Adrenal gland (tissue), 12 donors: ENCODE measurements around the gene SDK2. TPM values are rescaled to one million over a fixed set of nuclear protein-coding genes. Genes with fewer than 3 reads are reported as not detected.

ENCODE experiments used
- DNase-seq, 7 donors: peaks; one replicate each; pipeline ENCODE4 v3.0.0-alpha.2; 2019 to 2020
- H3K27ac ChIP-seq, 5 donors: fragments of 200-600 bp; sonication (generic) in 4 of 5; 1 replicate in 3 of 5; 2 replicates in 2 of 5; pipeline versions ENCODE4 v1.5.1 to v1.8.0; 2016 to 2020; ENCODE audit warnings: mild to moderate bottlenecking in 1 of 5
- H3K27me3 ChIP-seq: fragments of 200-600 bp; 2 replicates; pipeline ENCODE4 v1.8.0; 2021
- H3K36me3 ChIP-seq, 2 donors: fragments of 200-600 bp; replicated peaks in 1 of 2; 1 replicate in 1 of 2; 2 replicates in 1 of 2; pipeline versions ENCODE4 v1.5.1 to v1.8.0; 2018 to 2022
- H3K4me1 ChIP-seq, 2 donors: fragments of 200-600 bp; replicated peaks in 1 of 2; 1 replicate in 1 of 2; 2 replicates in 1 of 2; pipeline versions ENCODE4 v1.5.1 to v1.8.0; 2018 to 2021
- H3K4me3 ChIP-seq, 4 donors: fragments of 200-600 bp; sonication (generic) in 3 of 4; one replicate each; pipeline ENCODE4 v1.5.1; 2016 to 2018
- H3K9me3 ChIP-seq, 3 donors: fragments of 200-600 bp; sonication (generic) in 1 of 3; replicated peaks in 1 of 3; 1 replicate in 2 of 3; 2 replicates in 1 of 3; pipeline versions ENCODE4 v1.5.1 to v1.8.0; 2016 to 2021
- POLR2A ChIP-seq, 2 donors: fragments of 450-650 bp; IDR thresholded peaks; one replicate each; pipeline ENCODE4 v1.6.1; 2017; ENCODE audit warnings: antibody characterized with exemption in 2 of 2, mild to moderate bottlenecking in 2 of 2, moderate library complexity in 1 of 2
- WGBS, 4 donors: extraction: QIAGEN DNeasy Blood & Tissue Kit in 2 of 4; methylation state at CpG; one replicate each; pipeline versions ENCODE4 v1.1.5 to v1.1.7; 2013 to 2017; 5-methylcytosine and 5-hydroxymethylcytosine counted together
- intact Hi-C, 2 donors: fragments of 100-400 bp; cut with DNase I; formaldehyde crosslinking; loops; one replicate each; pipeline versions ENCODE4 v1.14.1 to v1.15.0; 2022 to 2023
- polyA plus RNA-seq, 3 donors: library from polyadenylated mRNA; stranded (reverse); fragments of 200-250 nt in 2 of 3; fragments of 350-450 nt in 1 of 3; fragmentation: Illumina TruSeq in 1 of 3; extraction: RNeasy Lipid Tissue Mini Kit (QIAGEN cat#74804) in 1 of 3; gene quantifications; one replicate each; pipeline ENCODE4 v1.2.3, GENCODE V29; 2013 to 2014
- total RNA-seq, 9 donors: library from RNA; depleted of rRNA in 4 of 9; stranded (reverse); fragments of >200 nt in 4 of 9; fragments of 120-200 nt in 1 of 9; fragmentation: NEBNext Ultra II Directional in 1 of 9; extraction: Animal tissue kit (Norgen Biotek cat#: 25700) in 1 of 9; gene quantifications; one replicate each; pipeline versions ENCODE4 v1.1.0 to v1.2.4, GENCODE V29; 2013 to 2023
- TF ChIP-seq, protein P1 (sequence below), 6 experiments: fragments of 450-650 bp in 4 of 6; fragments of 200-600 bp in 2 of 6; sonication (generic) in 1 of 6; IDR thresholded peaks; 1 replicate in 5 of 6; 2 replicates in 1 of 6; pipeline versions ENCODE4 v1.5.1 to v1.8.0; 2016 to 2021; ENCODE audit warnings: antibody characterized with exemption in 6 of 6, mild to moderate bottlenecking in 2 of 6, moderate library complexity in 1 of 6
- donor health status: healthy with polysubstance abuse.
- donor health status: Bipolar disorder and iron deficiency.
- donor health status: DM: yes; HTN: yes; CAD: no.
- donor health status: DM: no; HTN: no; CAD: no.
- donor health status: DM: no; HTN: no; CAD: no.
- donor health status: DM: yes; HTN: yes; CAD: no.

Gene SDK2
- total and polyA plus RNA-seq, 12 donors = 0.27 to 2.1 (median 0.84) TPM

DNA sequence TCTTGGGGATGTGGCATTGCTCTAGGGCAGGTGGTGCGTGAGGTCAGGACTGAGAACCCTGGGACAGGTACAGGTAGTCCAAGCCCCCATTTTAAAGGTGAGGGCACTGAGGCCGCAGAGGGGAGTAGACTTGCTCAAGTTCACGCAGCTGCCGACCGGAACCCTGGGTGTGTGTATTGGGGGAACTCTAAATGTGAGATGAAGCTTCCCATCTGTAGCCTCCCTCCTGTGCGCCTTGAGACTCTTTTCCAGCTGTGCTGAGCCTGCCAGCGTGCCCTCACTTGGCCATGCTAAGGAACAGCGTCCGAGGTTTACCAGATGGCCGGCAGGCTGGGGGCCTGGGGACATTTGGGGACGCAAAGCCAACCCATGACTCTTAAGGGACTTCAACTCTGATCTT, 253.4 kb downstream of the SDK2 start:
- Histone ChIP-seq H3K4me3 (no peak overlapping the region), H3K9me3 (no peaks in the 10 kb centered on the region), H3K27ac (no peak overlapping the region), H3K4me1 (no peaks in the 10 kb centered on the region), H3K36me3 (no peaks in the 10 kb centered on the region), H3K27me3 (no peaks in the 10 kb centered on the region)
- intact Hi-C loops = no loop called here
- DNase-seq = no peak
- no peak for TF ChIP-seq POLR2A (IDR thresholded peaks at IDR 0.05)
- TF ChIP-seq, protein P1, sequence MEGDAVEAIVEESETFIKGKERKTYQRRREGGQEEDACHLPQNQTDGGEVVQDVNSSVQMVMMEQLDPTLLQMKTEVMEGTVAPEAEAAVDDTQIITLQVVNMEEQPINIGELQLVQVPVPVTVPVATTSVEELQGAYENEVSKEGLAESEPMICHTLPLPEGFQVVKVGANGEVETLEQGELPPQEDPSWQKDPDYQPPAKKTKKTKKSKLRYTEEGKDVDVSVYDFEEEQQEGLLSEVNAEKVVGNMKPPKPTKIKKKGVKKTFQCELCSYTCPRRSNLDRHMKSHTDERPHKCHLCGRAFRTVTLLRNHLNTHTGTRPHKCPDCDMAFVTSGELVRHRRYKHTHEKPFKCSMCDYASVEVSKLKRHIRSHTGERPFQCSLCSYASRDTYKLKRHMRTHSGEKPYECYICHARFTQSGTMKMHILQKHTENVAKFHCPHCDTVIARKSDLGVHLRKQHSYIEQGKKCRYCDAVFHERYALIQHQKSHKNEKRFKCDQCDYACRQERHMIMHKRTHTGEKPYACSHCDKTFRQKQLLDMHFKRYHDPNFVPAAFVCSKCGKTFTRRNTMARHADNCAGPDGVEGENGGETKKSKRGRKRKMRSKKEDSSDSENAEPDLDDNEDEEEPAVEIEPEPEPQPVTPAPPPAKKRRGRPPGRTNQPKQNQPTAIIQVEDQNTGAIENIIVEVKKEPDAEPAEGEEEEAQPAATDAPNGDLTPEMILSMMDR (IDR thresholded peaks at IDR 0.05) = no peak
- 82 to 95% (median 90%) methylated on average over 8 to 11 of the region's 11 CpGs for WGBS, 4 donors

DNA sequence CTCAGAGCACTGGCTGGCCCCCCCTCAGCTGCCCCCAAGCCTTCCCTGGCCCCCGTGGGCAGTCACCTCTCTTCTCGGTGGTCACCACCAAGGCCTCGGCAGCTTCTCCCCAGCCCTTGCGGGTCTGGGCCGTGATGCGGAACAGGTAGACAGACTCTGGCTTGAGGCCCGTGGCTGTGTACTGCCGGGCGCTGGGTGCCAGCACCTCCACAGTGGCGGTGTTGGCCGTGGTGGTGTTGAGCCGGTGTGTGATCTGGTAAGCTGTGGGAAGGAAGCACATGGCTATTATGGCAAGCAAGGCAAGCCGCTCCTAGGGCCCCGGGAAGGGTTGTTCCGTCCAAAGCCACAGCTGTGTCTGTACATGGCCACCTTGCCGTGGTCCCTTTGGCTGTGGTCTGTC, 254.0 kb downstream of the SDK2 start:
- H3K36me3 ChIP-seq = no peaks in the 10 kb centered on the region
- TF ChIP-seq, protein P1 (IDR thresholded peaks at IDR 0.05) = no peak
- no peak for TF ChIP-seq POLR2A (IDR thresholded peaks at IDR 0.05)
- no peaks in the 10 kb centered on the region for H3K9me3 ChIP-seq
- no peaks in the 10 kb centered on the region for H3K27me3 ChIP-seq
- H3K4me3 ChIP-seq = no peak overlapping the region
- DNase-seq = no peak
- no peaks in the 10 kb centered on the region for H3K4me1 ChIP-seq
- intact Hi-C loops = no loop called here
- no peak overlapping the region for H3K27ac ChIP-seq
- WGBS, 4 donors = 93 to 96% (median 94%) methylated on average over 8 to 16 of the region's 16 CpGs; no CpG with 5 or more reads in 1 of the 4 donors

DNA sequence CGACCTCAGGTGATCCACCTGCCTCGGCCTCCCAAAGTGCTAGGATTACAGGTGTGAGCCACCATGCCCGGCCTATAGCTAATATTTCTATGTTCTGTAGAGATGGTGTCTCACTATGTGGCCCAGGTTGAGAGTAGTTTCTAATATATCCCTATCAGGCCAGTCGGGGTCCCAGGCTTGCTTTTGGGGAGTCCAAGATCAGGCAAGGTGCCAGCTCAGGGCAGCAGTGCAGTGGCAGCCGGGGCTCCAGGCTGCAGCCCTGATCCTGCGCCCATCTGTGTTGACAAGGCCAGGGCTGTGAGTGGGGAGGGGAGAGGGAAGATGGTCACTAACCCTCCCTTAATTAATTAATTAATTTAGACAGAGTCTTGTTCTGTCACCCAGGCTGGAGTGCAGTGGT, 254.8 kb downstream of the SDK2 start:
- intact Hi-C loops = no loop called here
- no peak for DNase-seq
- H3K36me3 ChIP-seq = no peaks in the 10 kb centered on the region
- TF ChIP-seq, protein P1 (IDR thresholded peaks at IDR 0.05) = no peak
- TF ChIP-seq POLR2A (IDR thresholded peaks at IDR 0.05) = no peak
- no peaks in the 10 kb centered on the region for H3K27me3 ChIP-seq
- 73 to 98% (median 91%) methylated on average over 6 of the region's 6 CpGs for WGBS, 4 donors
- H3K4me1 ChIP-seq = no peaks in the 10 kb centered on the region
- no peak overlapping the region for H3K4me3 ChIP-seq
- no peaks in the 10 kb centered on the region for H3K9me3 ChIP-seq
- H3K27ac ChIP-seq = no peak overlapping the region

DNA sequence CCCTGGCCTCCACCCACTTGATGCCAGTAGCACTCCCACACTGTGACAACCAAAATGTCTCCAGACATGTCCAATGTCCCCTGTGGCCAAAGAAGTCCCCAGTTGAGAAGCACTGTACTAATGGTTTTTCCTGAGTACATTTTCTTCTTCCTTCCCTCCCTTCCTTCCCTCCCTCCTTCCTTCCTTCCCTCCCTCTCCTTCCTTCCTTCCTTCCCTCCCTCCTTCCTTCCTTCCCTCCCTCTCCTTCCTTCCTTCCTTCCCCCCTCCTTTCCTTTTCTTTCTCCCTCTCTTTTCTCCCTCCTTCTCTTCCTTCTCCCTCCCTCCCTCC, 255.7 kb downstream of the SDK2 start:
- Histone ChIP-seq H3K36me3 (no peaks in the 10 kb centered on the region), H3K27me3 (no peaks in the 10 kb centered on the region), H3K4me1 (no peaks in the 10 kb centered on the region), H3K27ac (no peak overlapping the region), H3K4me3 (no peak overlapping the region), H3K9me3 (no peaks in the 10 kb centered on the region)
- no peak for TF ChIP-seq POLR2A (IDR thresholded peaks at IDR 0.05)
- TF ChIP-seq, protein P1 (IDR thresholded peaks at IDR 0.05) = no peak
- DNase-seq = no peak
- intact Hi-C loops = no loop called here
